Esophagus muscularis mucosa (tissue), 4 donors: ENCODE measurements around the gene NDUFS3. TPM values are rescaled to one million over a fixed set of nuclear protein-coding genes. Genes with fewer than 3 reads are reported as not detected.

Experiments used
- DNase-seq: peaks from one replicate; pipeline ENCODE4 v3.0.0-alpha.2; 2017; ENCODE audit errors: extremely low spot score
- H3K27ac ChIP-seq, 4 donors: fragments of 200-600 bp; sonication (generic); replicated peaks in 1 of 4; 1 replicate in 3 of 4; 2 replicates in 1 of 4; pipeline ENCODE4 v1.5.1; 2016 to 2019; ENCODE audit warnings: mild to moderate bottlenecking in 1 of 4
- H3K27me3 ChIP-seq, 4 donors: fragments of 200-600 bp; sonication (generic); one replicate each; pipeline versions ENCODE4 v1.5.1 to v1.6.0; 2016 to 2019
- H3K36me3 ChIP-seq, 4 donors: fragments of 200-600 bp; sonication (generic); one replicate each; pipeline ENCODE4 v1.5.1; 2016 to 2019
- H3K4me1 ChIP-seq, 4 donors: fragments of 200-600 bp; sonication (generic); one replicate each; pipeline ENCODE4 v1.5.1; 2016 to 2019
- H3K4me3 ChIP-seq, 4 donors: fragments of 200-600 bp; sonication (generic); 1 replicate in 2 of 4; 2 replicates in 2 of 4; pipeline ENCODE4 v1.5.1; 2016 to 2019; ENCODE audit warnings: mild to moderate bottlenecking in 4 of 4, moderate library complexity in 1 of 4
- H3K9me3 ChIP-seq, 4 donors: fragments of 200-600 bp; sonication (generic); 1 replicate in 3 of 4; 2 replicates in 1 of 4; pipeline ENCODE4 v1.5.1; 2016 to 2019
- EP300 ChIP-seq: sonication (generic); formaldehyde crosslinking; IDR thresholded peaks from one replicate; pipeline ENCODE4 v1.6.1; 2017; ENCODE audit warnings: antibody characterized with exemption
- POLR2A ChIP-seq: fragments of 450-650 bp; IDR thresholded peaks from one replicate; pipeline ENCODE4 v1.6.1; 2017; ENCODE audit warnings: antibody characterized with exemption, moderate library complexity, mild to moderate bottlenecking, low read depth
- POLR2AphosphoS5 ChIP-seq, 2 donors: sonication (generic); formaldehyde crosslinking; IDR thresholded peaks; one replicate each; pipeline ENCODE4 v1.6.1; 2017; ENCODE audit warnings: antibody characterized with exemption in 2 of 2
- WGBS: methylation state at CpG from one replicate; pipeline ENCODE4 v1.1.5; 2018; 5-methylcytosine and 5-hydroxymethylcytosine counted together
- intact Hi-C: fragments of 100-400 bp; cut with DNase I; formaldehyde crosslinking; loops from one replicate; pipeline ENCODE4 v1.15.1; 2023
- total RNA-seq, 4 donors: library from RNA; depleted of rRNA; stranded (reverse); fragments of >200 nt; gene quantifications; one replicate each; pipeline versions ENCODE4 v1.1.0 to v1.2.1, GENCODE V29; 2016
- TF ChIP-seq, protein P1 (sequence below), 3 experiments: fragments of 200-600 bp in 2 of 3; fragments of 450-650 bp in 1 of 3; sonication (generic) in 2 of 3; IDR thresholded peaks; one replicate each; pipeline ENCODE4 v1.5.1; 2017 to 2019; ENCODE audit warnings: antibody characterized with exemption in 3 of 3, mild to moderate bottlenecking in 2 of 3, moderate library complexity in 1 of 3

NDUFS3 gene
- total RNA-seq, 4 donors from 2014 or later = 53.5 to 76.7 (median 72.0) TPM

DNA sequence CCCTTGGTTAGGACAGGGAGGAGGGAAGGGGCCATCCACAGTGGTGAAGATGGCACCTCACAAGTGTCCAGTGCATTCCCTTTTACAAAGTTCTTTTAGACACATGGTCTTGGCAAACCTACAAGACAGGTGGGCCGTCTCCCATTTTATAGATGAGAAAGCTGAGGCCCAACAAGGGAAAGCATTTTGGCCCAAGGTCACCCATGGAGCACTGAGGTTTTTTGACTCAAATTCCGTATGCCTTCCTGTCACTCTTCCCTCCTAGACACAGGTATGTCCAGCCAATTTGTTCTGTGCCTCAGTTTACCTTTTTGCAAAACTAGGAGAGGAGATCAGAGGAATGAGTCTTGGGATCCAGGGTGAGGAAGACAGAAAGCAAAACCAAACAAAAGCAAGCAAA lies 14.1 kb downstream of the NDUFS3 start:
- no peaks in the 10 kb centered on the region for H3K36me3 ChIP-seq
- TF ChIP-seq POLR2AphosphoS5 (IDR thresholded peaks at IDR 0.05) = no peak
- TF ChIP-seq EP300 = no peak
- TF ChIP-seq, protein P1, sequence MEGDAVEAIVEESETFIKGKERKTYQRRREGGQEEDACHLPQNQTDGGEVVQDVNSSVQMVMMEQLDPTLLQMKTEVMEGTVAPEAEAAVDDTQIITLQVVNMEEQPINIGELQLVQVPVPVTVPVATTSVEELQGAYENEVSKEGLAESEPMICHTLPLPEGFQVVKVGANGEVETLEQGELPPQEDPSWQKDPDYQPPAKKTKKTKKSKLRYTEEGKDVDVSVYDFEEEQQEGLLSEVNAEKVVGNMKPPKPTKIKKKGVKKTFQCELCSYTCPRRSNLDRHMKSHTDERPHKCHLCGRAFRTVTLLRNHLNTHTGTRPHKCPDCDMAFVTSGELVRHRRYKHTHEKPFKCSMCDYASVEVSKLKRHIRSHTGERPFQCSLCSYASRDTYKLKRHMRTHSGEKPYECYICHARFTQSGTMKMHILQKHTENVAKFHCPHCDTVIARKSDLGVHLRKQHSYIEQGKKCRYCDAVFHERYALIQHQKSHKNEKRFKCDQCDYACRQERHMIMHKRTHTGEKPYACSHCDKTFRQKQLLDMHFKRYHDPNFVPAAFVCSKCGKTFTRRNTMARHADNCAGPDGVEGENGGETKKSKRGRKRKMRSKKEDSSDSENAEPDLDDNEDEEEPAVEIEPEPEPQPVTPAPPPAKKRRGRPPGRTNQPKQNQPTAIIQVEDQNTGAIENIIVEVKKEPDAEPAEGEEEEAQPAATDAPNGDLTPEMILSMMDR (IDR thresholded peaks at IDR 0.05) = no peak
- no peak for TF ChIP-seq POLR2A
- 76% methylated on average over 2 of the region's 2 CpGs for WGBS
- no peak overlapping the region for H3K4me3 ChIP-seq
- H3K27ac ChIP-seq = no peak overlapping the region
- intact Hi-C loops = no loop called here
- no peak for DNase-seq
- H3K4me1 ChIP-seq = peaks cover 14 to 28% (median 25%) of the 10 kb centered on the region in 4 donors
- peaks cover 0 to 67% (median 34%) of the 10 kb centered on the region in 4 donors for H3K27me3 ChIP-seq
- no peaks in the 10 kb centered on the region for H3K9me3 ChIP-seq

DNA sequence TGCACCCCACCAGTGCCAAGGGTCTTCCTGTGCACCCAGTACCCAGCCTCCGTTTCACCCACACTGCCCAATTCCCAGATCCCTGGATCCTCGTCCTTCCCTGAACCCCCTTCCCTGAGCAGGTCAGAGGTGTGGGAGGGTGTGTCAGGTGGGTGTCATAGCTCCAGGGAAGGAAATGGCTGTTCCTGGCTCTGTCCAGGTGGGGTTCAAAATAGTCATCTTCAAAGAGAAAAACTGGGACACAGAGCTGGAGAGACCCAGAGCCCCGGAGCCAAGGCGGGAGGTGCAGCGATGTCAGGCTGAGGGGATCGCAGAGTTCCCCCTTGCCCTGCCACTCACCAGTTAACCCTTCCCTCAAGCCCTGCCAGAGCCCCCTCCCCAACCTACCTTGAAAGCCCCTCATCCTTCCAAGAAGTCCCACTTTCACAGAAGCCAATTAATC lies 14.6 kb downstream of the NDUFS3 start:
- H3K27ac ChIP-seq = no peak overlapping the region
- TF ChIP-seq, protein P1 (IDR thresholded peaks at IDR 0.05) = no peak
- TF ChIP-seq POLR2A (no peak), EP300 (no peak), POLR2AphosphoS5 (IDR thresholded peaks at IDR 0.05) (no peak)
- H3K4me3 ChIP-seq = peak overlapping the region; percentile 31 to 52 (median 40)
- intact Hi-C loops = no loop called here
- no peak for DNase-seq
- H3K36me3 ChIP-seq = no peaks in the 10 kb centered on the region
- no peaks in the 10 kb centered on the region for H3K9me3 ChIP-seq
- peaks cover 14 to 28% (median 22%) of the 10 kb centered on the region in 4 donors for H3K4me1 ChIP-seq
- 8% methylated on average over 1 of the region's 6 CpGs for WGBS
- peaks cover 0 to 67% (median 34%) of the 10 kb centered on the region in 4 donors for H3K27me3 ChIP-seq

DNA sequence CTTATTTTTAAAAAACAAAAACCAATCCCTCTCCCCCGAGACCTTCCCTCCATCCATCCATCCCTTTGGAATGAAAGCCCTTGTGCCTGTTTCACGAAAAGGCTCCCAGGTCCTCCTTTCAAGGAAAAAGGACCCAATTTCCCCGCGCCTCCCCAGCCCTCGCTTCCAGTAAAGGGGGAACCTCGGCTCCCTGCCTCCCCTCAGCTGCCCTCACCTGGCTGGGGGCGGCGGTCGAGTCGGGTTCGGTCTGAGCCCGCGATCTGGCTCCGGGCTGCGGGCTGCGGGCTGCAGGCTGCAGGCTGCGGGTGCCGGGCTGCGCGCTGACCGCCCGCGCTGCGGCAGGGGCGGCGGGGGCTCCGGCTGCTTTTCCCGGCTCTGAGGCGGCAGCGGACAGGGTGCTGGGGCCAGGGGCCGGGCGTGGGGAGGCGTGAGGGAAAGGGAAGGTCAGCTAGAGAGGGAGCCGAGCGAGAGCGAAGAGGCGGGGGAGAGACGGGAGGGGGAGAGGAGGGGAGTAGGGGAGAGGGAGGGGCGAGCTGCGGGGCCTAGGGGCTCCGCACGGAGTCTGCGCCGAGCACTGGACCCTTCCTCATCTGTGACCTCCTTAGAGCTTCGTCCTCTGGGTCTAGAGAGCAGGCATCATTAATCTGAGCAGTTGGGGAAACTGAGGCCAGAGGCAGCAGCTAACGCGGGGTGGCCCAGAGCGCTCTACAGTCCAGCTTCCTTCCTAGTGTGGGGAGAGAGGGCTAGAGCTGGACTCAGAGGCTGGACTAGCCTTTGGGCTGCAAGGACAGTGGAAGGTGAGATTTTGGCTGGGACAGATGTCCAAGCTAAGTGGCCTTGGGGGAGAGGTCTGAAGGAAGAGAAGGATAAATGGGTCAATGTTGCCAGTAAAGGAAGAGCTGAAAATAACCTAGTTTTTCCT lies 15.3 kb downstream of the NDUFS3 start, which contains the start of gene C1QTNF4:
Gene C1QTNF4 (minus strand): TSS at position 478 of the 922 bp plus-strand sequence. CDS start 3,601 bp downstream, outside the sequence.
- Histone ChIP-seq H3K4me1 (peaks cover 14 to 27% (median 19%) of the 10 kb centered on the region in 4 donors), H3K27me3 (peaks cover 0 to 64% (median 34%) of the 10 kb centered on the region in 4 donors), H3K27ac (no peak within 1 kb of the TSS), H3K9me3 (no peaks in the 10 kb centered on the region), H3K4me3 (peak within 1 kb of the TSS; percentile 31 to 52 (median 40)), H3K36me3 (no peaks in the 10 kb centered on the region)
- 3% methylated on average over 42 of the region's 48 CpGs for WGBS
- no peak for DNase-seq
- intact Hi-C loops = no loop called here
- TF ChIP-seq EP300 (no peak), POLR2AphosphoS5 (IDR thresholded peaks at IDR 0.05) (no peak), POLR2A (no peak)

DNA sequence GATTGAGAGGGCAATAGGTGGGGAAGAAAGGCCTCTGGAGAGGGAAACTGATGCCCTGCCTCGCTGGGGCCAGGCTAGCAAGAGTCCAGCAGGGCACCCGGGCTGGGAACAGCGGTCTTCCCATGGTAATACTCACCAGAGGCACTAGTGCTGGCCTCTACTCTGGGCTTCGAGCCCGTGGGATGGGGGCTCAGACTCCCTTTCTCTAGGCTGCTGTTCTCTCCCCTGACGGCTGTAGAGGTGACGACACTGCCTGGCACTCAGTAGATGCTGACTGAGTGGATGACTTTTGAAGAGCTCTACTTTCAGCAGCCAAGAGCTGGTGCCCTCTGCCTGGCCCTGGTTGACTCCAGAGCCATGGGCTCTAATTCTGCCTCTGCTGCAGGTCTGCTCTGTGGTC lies 16.2 kb downstream of the NDUFS3 start:
- no peaks in the 10 kb centered on the region for H3K9me3 ChIP-seq
- intact Hi-C loops = no loop called here
- TF ChIP-seq POLR2A (no peak), EP300 (no peak), POLR2AphosphoS5 (IDR thresholded peaks at IDR 0.05) (no peak)
- TF ChIP-seq, protein P1 (IDR thresholded peaks at IDR 0.05) = no peak
- no peaks in the 10 kb centered on the region for H3K36me3 ChIP-seq
- H3K4me1 ChIP-seq = peaks cover 12 to 18% (median 14%) of the 10 kb centered on the region in 4 donors
- H3K27ac ChIP-seq = no peak overlapping the region
- WGBS = 76% methylated on average over 5 of the region's 7 CpGs
- no peak overlapping the region for H3K4me3 ChIP-seq
- no peak for DNase-seq
- H3K27me3 ChIP-seq = peaks cover 0 to 55% (median 30%) of the 10 kb centered on the region in 4 donors

DNA sequence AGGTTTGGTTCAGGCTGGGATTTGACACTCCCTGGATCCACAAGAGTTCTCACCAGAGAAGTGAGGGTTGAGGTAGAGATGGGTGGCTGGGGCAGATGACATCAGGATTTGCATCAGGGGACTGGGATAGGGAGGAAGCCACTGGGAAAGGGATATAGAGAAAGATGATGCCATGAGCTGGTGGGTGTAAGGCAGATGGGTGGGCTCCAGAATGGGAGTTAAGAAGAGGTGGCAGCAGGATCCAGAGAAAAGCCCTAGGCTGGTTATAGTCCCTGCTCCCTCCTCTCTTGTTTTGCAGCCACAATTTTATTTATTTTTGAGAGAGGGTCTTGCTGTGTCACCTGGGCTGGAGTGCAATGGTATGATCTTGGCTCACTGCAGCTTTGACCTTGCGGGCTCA lies 17.1 kb downstream of the NDUFS3 start:
- Histone ChIP-seq H3K4me1 (peaks cover 12 to 14% (median 13%) of the 10 kb centered on the region in 4 donors), H3K27me3 (peaks cover 0 to 46% (median 24%) of the 10 kb centered on the region in 4 donors), H3K9me3 (no peaks in the 10 kb centered on the region), H3K4me3 (no peak overlapping the region), H3K27ac (no peak overlapping the region), H3K36me3 (no peaks in the 10 kb centered on the region)
- 94% methylated on average over 1 of the region's 1 CpG for WGBS
- no peak for DNase-seq
- intact Hi-C loops = no loop called here
- TF ChIP-seq EP300 = no peak
- no peak for TF ChIP-seq POLR2A
- TF ChIP-seq POLR2AphosphoS5 (IDR thresholded peaks at IDR 0.05) = no peak
- TF ChIP-seq, protein P1 (IDR thresholded peaks at IDR 0.05) = no peak
